ENCODE data around the gene GPX5. TPM values are rescaled to one million over a fixed set of nuclear protein-coding genes. Genes with fewer than 3 reads are reported as not detected.

GPX5 gene
- total RNA-seq, 4 donors from 2014 or later: not detected

DNA sequence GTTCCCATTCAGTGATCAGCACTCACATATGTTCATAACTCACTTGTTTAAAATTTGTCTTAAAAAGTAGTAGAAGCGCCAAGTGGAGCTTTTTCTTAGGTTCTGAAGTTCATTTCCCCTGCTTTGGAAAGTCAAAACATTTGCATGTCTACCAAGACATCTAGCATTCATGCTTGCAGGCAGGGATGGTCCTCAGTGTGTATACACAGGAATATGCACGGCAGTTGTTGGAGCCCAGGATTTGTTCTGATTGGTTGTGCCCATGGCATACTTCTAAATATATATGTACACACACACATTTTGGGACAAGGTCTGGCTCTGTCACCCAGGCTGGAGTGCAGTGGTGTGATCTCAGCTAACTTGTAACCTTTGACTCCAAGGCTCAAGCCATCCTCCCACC, 7.7 kb upstream of the GPX5 start:
- no peak overlapping the region for H3K27ac ChIP-seq
- no peaks in the 10 kb centered on the region for H3K4me1 ChIP-seq
- intact Hi-C loops (cut with DNase I; ENCODE audit: low total_unique reads): no loop called here
- H3K36me3 ChIP-seq: no peaks in the 10 kb centered on the region
- TF ChIP-seq POLR2A (IDR thresholded peaks at IDR 0.05): no peak
- TF ChIP-seq, protein P1, sequence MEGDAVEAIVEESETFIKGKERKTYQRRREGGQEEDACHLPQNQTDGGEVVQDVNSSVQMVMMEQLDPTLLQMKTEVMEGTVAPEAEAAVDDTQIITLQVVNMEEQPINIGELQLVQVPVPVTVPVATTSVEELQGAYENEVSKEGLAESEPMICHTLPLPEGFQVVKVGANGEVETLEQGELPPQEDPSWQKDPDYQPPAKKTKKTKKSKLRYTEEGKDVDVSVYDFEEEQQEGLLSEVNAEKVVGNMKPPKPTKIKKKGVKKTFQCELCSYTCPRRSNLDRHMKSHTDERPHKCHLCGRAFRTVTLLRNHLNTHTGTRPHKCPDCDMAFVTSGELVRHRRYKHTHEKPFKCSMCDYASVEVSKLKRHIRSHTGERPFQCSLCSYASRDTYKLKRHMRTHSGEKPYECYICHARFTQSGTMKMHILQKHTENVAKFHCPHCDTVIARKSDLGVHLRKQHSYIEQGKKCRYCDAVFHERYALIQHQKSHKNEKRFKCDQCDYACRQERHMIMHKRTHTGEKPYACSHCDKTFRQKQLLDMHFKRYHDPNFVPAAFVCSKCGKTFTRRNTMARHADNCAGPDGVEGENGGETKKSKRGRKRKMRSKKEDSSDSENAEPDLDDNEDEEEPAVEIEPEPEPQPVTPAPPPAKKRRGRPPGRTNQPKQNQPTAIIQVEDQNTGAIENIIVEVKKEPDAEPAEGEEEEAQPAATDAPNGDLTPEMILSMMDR (IDR thresholded peaks at IDR 0.05): no peak
- no peak for DNase-seq
- H3K9me3 ChIP-seq: no peaks in the 10 kb centered on the region
- no peaks in the 10 kb centered on the region for H3K27me3 ChIP-seq
- H3K4me3 ChIP-seq: no peak overlapping the region

DNA sequence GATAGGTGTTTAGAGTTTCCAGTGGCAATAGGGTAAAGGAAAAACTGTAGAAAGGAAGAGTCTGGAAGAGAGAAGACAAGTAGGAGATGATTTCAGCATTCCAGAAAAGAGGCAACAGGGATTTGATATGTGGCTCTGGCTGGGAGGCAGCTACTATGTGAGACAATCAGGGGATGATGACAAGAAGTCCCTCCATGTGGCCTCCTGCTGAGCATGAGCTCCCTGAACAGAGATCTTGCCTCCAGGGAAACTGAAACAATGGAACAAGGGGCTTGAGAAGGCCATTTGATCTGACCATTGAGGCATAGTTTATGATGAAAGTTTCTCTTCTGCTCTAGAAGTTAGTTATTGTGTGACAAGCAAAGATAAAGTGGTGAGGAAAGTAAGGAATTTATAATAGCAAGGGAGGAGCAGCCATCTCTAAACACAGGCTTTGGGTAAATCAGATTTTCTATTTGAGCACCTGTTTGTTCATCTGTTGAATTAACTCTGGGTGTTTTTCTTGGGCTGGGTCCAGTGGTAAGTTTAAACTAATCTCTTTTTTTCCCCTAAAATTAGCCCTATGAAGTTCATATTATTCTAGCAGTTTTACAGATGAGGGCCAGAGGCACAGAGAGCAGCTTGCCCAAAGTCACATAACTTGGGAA, 3.0 kb upstream of the GPX5 start:
- TF ChIP-seq, protein P1 (IDR thresholded peaks at IDR 0.05): no peak
- TF ChIP-seq POLR2A (IDR thresholded peaks at IDR 0.05): no peak
- Histone ChIP-seq H3K27me3 (no peaks in the 10 kb centered on the region), H3K36me3 (no peaks in the 10 kb centered on the region), H3K27ac (no peak overlapping the region), H3K4me1 (no peaks in the 10 kb centered on the region), H3K4me3 (no peak overlapping the region), H3K9me3 (no peaks in the 10 kb centered on the region)
- DNase-seq: no peak
- intact Hi-C loops (cut with DNase I; ENCODE audit: low total_unique reads): no loop called here

DNA sequence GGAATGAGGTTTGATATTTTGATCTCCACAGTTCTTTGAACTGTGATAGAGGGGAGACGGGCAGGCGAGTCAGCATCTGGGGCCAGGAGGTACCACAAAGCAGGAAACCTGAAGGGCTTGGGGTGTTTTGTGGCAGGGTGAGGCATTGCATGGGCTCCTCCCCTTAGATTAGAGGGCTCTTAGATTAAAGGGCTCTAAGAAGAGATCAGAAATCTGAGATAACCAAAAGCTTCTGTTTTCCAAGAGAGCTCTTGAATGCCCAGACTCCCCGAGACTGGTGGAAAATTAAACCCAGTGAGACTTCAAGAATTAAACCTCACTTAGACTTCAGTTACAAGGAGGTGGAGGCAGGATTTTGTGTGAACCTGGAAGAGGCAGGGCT, 2.4 kb upstream of the GPX5 start:
- Histone ChIP-seq H3K9me3 (no peaks in the 10 kb centered on the region), H3K27me3 (no peaks in the 10 kb centered on the region), H3K4me1 (no peaks in the 10 kb centered on the region), H3K27ac (no peak overlapping the region), H3K36me3 (no peaks in the 10 kb centered on the region), H3K4me3 (no peak overlapping the region)
- DNase-seq: no peak
- intact Hi-C loops (cut with DNase I; ENCODE audit: low total_unique reads): no loop called here
- TF ChIP-seq POLR2A (IDR thresholded peaks at IDR 0.05): no peak
- TF ChIP-seq, protein P1 (IDR thresholded peaks at IDR 0.05): no peak

DNA sequence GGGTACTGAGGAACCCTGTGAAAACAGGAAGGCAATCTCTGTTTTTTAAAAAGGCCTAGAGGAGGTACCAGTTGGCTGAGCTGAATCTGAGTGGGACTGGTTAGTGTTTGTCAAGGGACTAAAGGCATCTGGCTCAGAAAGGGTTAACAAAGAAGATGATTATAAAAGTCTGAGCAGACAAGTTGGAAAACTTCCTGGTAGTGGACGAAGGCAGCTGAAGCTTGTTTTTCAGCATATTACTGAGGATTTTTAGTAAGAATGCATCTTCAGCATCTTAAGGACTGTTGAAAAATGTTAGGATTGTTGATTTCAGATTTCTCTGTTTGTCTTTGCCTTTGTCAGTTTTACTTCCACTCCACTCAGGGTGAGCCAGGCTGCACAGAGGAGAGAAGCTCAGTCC, 5.1 kb downstream of the GPX5 start:
- TF ChIP-seq, protein P1 (IDR thresholded peaks at IDR 0.05): no peak
- no peak for TF ChIP-seq POLR2A (IDR thresholded peaks at IDR 0.05)
- intact Hi-C loops (cut with DNase I; ENCODE audit: low total_unique reads): no loop called here
- Histone ChIP-seq H3K9me3 (no peaks in the 10 kb centered on the region), H3K27me3 (no peaks in the 10 kb centered on the region), H3K4me3 (no peak overlapping the region), H3K4me1 (no peaks in the 10 kb centered on the region), H3K27ac (no peak overlapping the region), H3K36me3 (no peaks in the 10 kb centered on the region)
- no peak for DNase-seq

DNA sequence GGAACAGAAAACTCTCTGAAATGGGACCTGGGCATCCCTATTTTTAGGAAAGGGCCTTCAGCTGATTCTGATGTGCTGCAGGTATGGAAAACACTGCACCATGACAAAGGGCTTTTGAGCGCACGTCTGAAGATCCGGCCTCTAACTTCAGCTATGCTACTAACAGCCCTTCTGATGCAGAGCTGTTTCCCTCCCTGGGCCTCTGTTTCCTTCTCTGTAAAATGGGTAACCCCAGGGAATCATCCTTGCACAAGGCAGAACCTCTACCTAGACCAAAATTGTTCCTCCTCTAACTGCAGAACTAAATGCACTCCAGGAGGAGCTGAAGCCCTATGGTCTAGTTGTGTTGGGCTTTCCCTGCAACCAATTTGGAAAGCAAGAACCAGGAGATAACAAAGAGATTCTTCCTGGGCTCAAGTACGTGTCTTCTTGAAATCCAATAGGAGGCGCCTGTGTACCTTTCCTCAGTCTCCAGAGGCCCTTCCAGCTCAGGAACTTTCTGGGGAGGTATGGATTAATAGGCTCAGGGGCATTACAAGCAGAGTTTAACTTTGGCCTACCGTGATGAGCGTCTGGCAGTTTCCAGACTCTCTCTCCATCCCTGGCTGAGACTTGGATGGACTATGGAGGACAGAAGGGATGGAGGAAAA, 5.9 kb downstream of the GPX5 start:
- H3K27ac ChIP-seq: no peak overlapping the region
- H3K4me3 ChIP-seq: no peak overlapping the region
- H3K36me3 ChIP-seq: no peaks in the 10 kb centered on the region
- intact Hi-C loops (cut with DNase I; ENCODE audit: low total_unique reads): no loop called here
- no peaks in the 10 kb centered on the region for H3K4me1 ChIP-seq
- no peak for DNase-seq
- no peaks in the 10 kb centered on the region for H3K27me3 ChIP-seq
- H3K9me3 ChIP-seq: no peaks in the 10 kb centered on the region
- TF ChIP-seq, protein P1 (IDR thresholded peaks at IDR 0.05): no peak
- no peak for TF ChIP-seq POLR2A (IDR thresholded peaks at IDR 0.05)
